Liver (tissue), 9 donors: ENCODE data around the gene MEGF11. TPM values are rescaled to one million over a fixed set of nuclear protein-coding genes. Genes with fewer than 3 reads are reported as not detected.

Experiments used
- DNase-seq: peaks from one replicate; pipeline ENCODE4 v3.0.0-alpha.2; 2017; ENCODE audit warnings: low spot score
- H3K27ac ChIP-seq, 2 donors: one replicate each; pipeline ENCODE4 v1.7.0; 2013; ENCODE audit warnings: inconsistent platforms in 2 of 2, low read length in 2 of 2, control low read depth in 1 of 2, low read depth in 1 of 2, mild to moderate bottlenecking in 1 of 2
- H3K27me3 ChIP-seq, 4 donors: one replicate each; pipeline versions ENCODE4 v1.6.1 to v1.7.0; 2013; ENCODE audit warnings: low read length in 3 of 4, inconsistent platforms in 1 of 4, mild to moderate bottlenecking in 1 of 4, moderate library complexity in 1 of 4; ENCODE audit not compliant: control insufficient read depth in 4 of 4, insufficient read depth in 4 of 4
- H3K36me3 ChIP-seq, 4 donors: one replicate each; pipeline versions ENCODE4 v1.6.1 to v1.7.0; 2013; ENCODE audit warnings: low read length in 3 of 4, mild to moderate bottlenecking in 3 of 4, low read depth in 1 of 4, moderate library complexity in 1 of 4; ENCODE audit not compliant: control insufficient read depth in 4 of 4, insufficient read depth in 3 of 4
- H3K4me1 ChIP-seq, 4 donors: one replicate each; pipeline versions ENCODE4 v1.6.1 to v1.7.0; 2013; ENCODE audit warnings: low read length in 3 of 4, mild to moderate bottlenecking in 3 of 4, moderate library complexity in 1 of 4; ENCODE audit not compliant: control insufficient read depth in 4 of 4, insufficient read depth in 4 of 4
- H3K4me3 ChIP-seq, 3 donors: one replicate each; pipeline versions ENCODE4 v1.6.1 to v1.7.0; 2013; ENCODE audit warnings: low read length in 3 of 3, control low read depth in 1 of 3, low read depth in 1 of 3, mild to moderate bottlenecking in 1 of 3
- H3K9ac ChIP-seq, 2 donors: one replicate each; pipeline ENCODE4 v1.7.0; 2013; ENCODE audit warnings: low read length in 2 of 2, mild to moderate bottlenecking in 2 of 2, moderate library complexity in 2 of 2, control low read depth in 1 of 2, low read depth in 1 of 2
- H3K9me3 ChIP-seq, 4 donors: one replicate each; pipeline versions ENCODE4 v1.6.1 to v1.7.0; 2013; ENCODE audit warnings: low read length in 3 of 4; ENCODE audit not compliant: control insufficient read depth in 4 of 4
- ATF3 ChIP-seq: IDR thresholded peaks from 2 replicates; pipeline ENCODE4 v1.6.1; 2016; ENCODE audit warnings: antibody characterized with exemption
- CTCF ChIP-seq: fragments of 150-350 bp; IDR thresholded peaks from 2 replicates; pipeline ENCODE4 v1.5.1; 2017; ENCODE audit warnings: improper control_type of control experiment, low read depth, low read length; ENCODE audit not compliant: missing input control
- EGR1 ChIP-seq, 2 donors: IDR thresholded peaks; 2 replicates each; pipeline ENCODE4 v1.6.1; 2016 to 2018; ENCODE audit warnings: antibody characterized with exemption in 2 of 2, low read depth in 2 of 2
- FOXA1 ChIP-seq: IDR thresholded peaks from 2 replicates; pipeline ENCODE4 v1.6.1; 2016; ENCODE audit warnings: antibody characterized with exemption
- FOXA2 ChIP-seq: IDR thresholded peaks from 2 replicates; pipeline ENCODE4 v1.6.1; 2016; ENCODE audit warnings: antibody characterized with exemption
- GABPA ChIP-seq, 2 donors: IDR thresholded peaks in 1 of 2; conservative IDR thresholded peaks in 1 of 2; 2 replicates each; pipeline ENCODE4 v1.6.1; 2016; ENCODE audit warnings: antibody characterized with exemption in 2 of 2, mild to moderate bottlenecking in 1 of 2, moderate library complexity in 1 of 2
- HNF4A ChIP-seq, 2 donors: conservative IDR thresholded peaks; 2 replicates each; pipeline ENCODE4 v1.6.1; 2016; ENCODE audit warnings: antibody characterized with exemption in 2 of 2, mild to moderate bottlenecking in 2 of 2
- HNF4G ChIP-seq: IDR thresholded peaks from 2 replicates; pipeline ENCODE4 v1.6.1; 2016; ENCODE audit warnings: antibody characterized with exemption
- JUND ChIP-seq, 2 donors: IDR thresholded peaks; 2 replicates each; pipeline ENCODE4 v1.6.1; 2016; ENCODE audit warnings: antibody characterized with exemption in 2 of 2
- MAX ChIP-seq: IDR thresholded peaks from 2 replicates; pipeline ENCODE4 v1.6.1; 2016; ENCODE audit warnings: antibody characterized with exemption
- NR2F2 ChIP-seq: IDR thresholded peaks from 2 replicates; pipeline ENCODE4 v1.6.1; 2016; ENCODE audit warnings: antibody characterized with exemption
- RAD21 ChIP-seq, 2 donors: IDR thresholded peaks; 2 replicates each; pipeline ENCODE4 v1.6.1; 2016; ENCODE audit warnings: antibody characterized with exemption in 2 of 2, mild to moderate bottlenecking in 2 of 2
- REST ChIP-seq: IDR thresholded peaks from 2 replicates; pipeline ENCODE4 v1.6.1; 2016; ENCODE audit warnings: antibody characterized with exemption, mild to moderate bottlenecking
- RXRA ChIP-seq, 2 donors: IDR thresholded peaks; 2 replicates each; pipeline ENCODE4 v1.6.1; 2017 to 2018; ENCODE audit warnings: antibody characterized with exemption in 2 of 2, mild to moderate bottlenecking in 1 of 2
- SP1 ChIP-seq: IDR thresholded peaks from 2 replicates; pipeline ENCODE4 v1.6.1; 2018; ENCODE audit warnings: antibody characterized with exemption, mild to moderate bottlenecking
- TAF1 ChIP-seq: conservative IDR thresholded peaks from 2 replicates; pipeline ENCODE4 v1.6.1; 2016; ENCODE audit warnings: antibody characterized with exemption, mild to moderate bottlenecking
- YY1 ChIP-seq: IDR thresholded peaks from 2 replicates; pipeline ENCODE4 v1.6.1; 2016; ENCODE audit warnings: antibody characterized with exemption, mild to moderate bottlenecking
- ZBTB33 ChIP-seq: IDR thresholded peaks from 2 replicates; pipeline ENCODE4 v1.6.1; 2016; ENCODE audit warnings: antibody characterized with exemption
- WGBS: extraction: QIAGEN DNeasy Blood & Tissue Kit; methylation state at CpG from one replicate; pipeline ENCODE4 v1.1.7; 2013; 5-methylcytosine and 5-hydroxymethylcytosine counted together
- polyA plus RNA-seq, 2 donors: library from polyadenylated mRNA; stranded (reverse) in 1 of 2; unstranded in 1 of 2; fragments of 200-250 nt in 1 of 2; fragments of >200 nt in 1 of 2; fragmentation: Nextera tagmentation in 1 of 2; extraction: Ambion mirVana in 1 of 2; gene quantifications; one replicate each; pipeline versions ENCODE4 v1.2.1 to v1.2.3, GENCODE V29; 2013 to 2015
- total RNA-seq, 2 donors: library from RNA; depleted of rRNA; stranded (reverse); fragments of >200 nt; gene quantifications; one replicate each; pipeline ENCODE4 v1.2.3, GENCODE V29; 2014
- donor health status: healthy.
- donor health status: healthy.
- donor health status: healthy.
- donor health status: healthy.
- donor health status: healthy.

Gene MEGF11
- total and polyA plus RNA-seq, 4 donors, result under 0.01 to 0.51 (median 0.03) TPM; not detected in 1

GRCh38 chr15:66225656-66226274 is 27.8 kb downstream of the MEGF11 start:
- no peak overlapping the region for H3K4me3 ChIP-seq
- H3K36me3 ChIP-seq, result no peaks in the 10 kb centered on the region
- TF ChIP-seq RXRA (IDR thresholded peaks at IDR 0.05) (no peak), EGR1 (IDR thresholded peaks at IDR 0.05; ENCODE audit: low read depth in 2 of 2) (no peak), HNF4A (conservative IDR thresholded peaks at IDR 0.05) (no peak), ATF3 (no peak), SP1 (no peak), CTCF (no peak), YY1 (no peak), FOXA1 (no peak), TAF1 (no peak), JUND (IDR thresholded peaks at IDR 0.05) (no peak), HNF4G (no peak), ZBTB33 (no peak)
- no peak overlapping the region for H3K9ac ChIP-seq
- no peak overlapping the region for H3K27ac ChIP-seq
- no peaks in the 10 kb centered on the region for H3K4me1 ChIP-seq
- 90% methylated on average over 10 of the region's 10 CpGs for WGBS
- H3K9me3 ChIP-seq, result peaks cover 0 to 6% (median 2%) of the 10 kb centered on the region in 4 donors
- no peaks in the 10 kb centered on the region for H3K27me3 ChIP-seq
- no peak for DNase-seq

- Histone ChIP-seq H3K27ac (no peak overlapping the region), H3K36me3 (no peaks in the 10 kb centered on the region), H3K9me3 (peaks cover 0 to 6% (median 2%) of the 10 kb centered on the region in 4 donors), H3K9ac (no peak overlapping the region), H3K4me3 (no peak overlapping the region), H3K27me3 (no peaks in the 10 kb centered on the region), H3K4me1 (no peaks in the 10 kb centered on the region)
- WGBS, result 77% methylated on average over 6 of the region's 6 CpGs
- no peak for DNase-seq
- TF ChIP-seq GABPA (IDR thresholded peaks at IDR 0.05 in 1 of 2, conservative IDR thresholded peaks at IDR 0.05 in 1 of 2), result no peak
- TF ChIP-seq MAX, result no peak
- no peak for TF ChIP-seq RAD21 (IDR thresholded peaks at IDR 0.05)
- TF ChIP-seq YY1, result no peak
- no peak for TF ChIP-seq REST
- no peak for TF ChIP-seq ZBTB33
- no peak for TF ChIP-seq NR2F2
- no peak for TF ChIP-seq FOXA1
- no peak for TF ChIP-seq HNF4G
- TF ChIP-seq EGR1 (IDR thresholded peaks at IDR 0.05; ENCODE audit: low read depth in 2 of 2), result no peak
- TF ChIP-seq JUND (IDR thresholded peaks at IDR 0.05), result no peak
- TF ChIP-seq HNF4A (conservative IDR thresholded peaks at IDR 0.05), result no peak
- TF ChIP-seq ATF3, result no peak
- no peak for TF ChIP-seq RXRA (IDR thresholded peaks at IDR 0.05)
- no peak for TF ChIP-seq FOXA2
- no peak for TF ChIP-seq SP1
- no peak for TF ChIP-seq CTCF
These were observed 28.6 kb downstream of the MEGF11 start for GRCh38 chr15:66224946-66225345.
